ENCODE measurements around the gene TBC1D2.
"Not testable (repeated sequence)": the region's sequence is repeated elsewhere in the genome, so short reads cannot be mapped to it uniquely, and the experiment has no call there.

Gene TBC1D2

DNA sequence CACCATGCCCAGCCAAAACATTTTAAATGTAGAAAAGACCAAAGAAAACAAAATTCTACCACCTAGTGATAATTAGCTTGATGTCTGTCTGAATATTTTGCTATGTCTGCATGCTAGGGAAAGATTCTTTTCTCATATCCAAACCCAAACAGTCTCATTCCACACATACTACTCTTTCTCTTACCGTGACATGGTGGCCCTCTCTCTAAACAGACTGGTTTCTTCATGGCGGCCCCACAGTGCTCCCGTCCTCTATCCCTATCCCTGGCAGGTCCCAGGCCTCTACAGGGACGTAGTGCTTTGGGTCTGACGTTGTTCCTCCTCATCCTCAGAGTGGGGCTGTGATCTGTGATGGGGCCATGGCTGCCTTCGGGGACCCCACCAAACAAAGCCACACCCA, 71.1 kb downstream of the TBC1D2 start:
- DNase-seq = no peak

- DNase-seq = no peak
Observed at GRCh38 chr9:98182889-98183599, 72.4 kb downstream of the TBC1D2 start.

DNA sequence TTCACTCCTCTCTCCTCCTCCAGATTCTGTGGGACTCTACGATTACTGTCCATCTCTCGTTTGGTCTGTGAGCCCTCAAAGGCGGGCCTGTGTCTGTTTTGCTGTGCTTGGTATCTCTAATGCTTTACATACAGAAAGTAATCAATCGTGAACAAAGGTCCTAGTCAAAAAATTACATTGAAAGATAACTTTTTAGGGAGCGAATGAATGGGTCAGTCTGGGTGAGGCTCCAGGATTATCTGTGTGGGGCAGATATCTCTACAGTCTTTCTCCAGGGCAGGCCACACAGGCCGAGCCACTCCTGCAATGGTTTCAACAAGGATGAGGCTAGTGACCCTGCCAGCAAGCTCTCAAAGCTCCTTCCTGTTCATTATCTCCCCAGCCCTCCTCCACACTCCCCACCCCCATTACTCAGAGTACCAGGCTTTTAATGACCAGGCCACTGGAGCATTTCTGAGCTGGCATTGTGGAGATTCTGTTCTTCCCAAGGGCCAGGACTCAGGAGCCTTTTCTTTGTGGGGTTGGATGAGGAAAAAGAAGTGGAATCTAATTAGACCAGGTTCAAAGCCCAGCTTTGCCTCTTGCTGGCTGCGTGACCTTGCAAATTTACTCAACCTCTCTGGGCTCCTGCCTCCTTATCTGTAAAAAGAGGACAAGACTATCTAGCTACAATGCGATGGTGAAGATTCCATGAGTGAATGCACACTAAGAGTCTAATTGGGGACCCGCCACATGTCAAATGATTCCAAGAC, 73.2 kb downstream of the TBC1D2 start:
- DNase-seq = peak; percentile 53

- no peak for DNase-seq
Observed at GRCh38 chr9:98181746-98182068, 73.7 kb downstream of the TBC1D2 start.

DNA sequence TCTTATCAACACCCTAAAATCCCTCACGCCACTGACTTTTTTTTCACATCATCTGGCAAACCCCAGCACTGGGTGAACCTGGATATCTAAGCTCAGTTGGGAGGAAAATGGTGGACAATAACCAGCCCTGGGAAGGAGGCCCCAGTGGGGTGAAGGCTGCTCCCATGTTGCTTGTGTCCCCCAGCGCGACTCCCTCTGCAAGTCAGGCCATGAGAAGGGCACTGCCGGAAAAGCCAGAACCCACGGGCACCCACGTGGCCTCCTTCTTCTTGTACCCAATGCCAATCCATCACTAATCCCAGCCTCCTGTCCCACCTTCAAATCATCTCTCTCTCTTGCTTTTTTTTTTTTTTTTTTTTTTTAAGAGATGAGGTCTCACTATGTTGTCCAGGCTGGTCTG, 74.5 kb downstream of the TBC1D2 start:
- DNase-seq = no peak

- DNase-seq = no peak
Observed at GRCh38 chr9:98178874-98179850, 76.3 kb downstream of the TBC1D2 start.

GRCh38 chr9:98176391-98177259, 78.8 kb downstream of the TBC1D2 start:
- no peak for DNase-seq

DNA sequence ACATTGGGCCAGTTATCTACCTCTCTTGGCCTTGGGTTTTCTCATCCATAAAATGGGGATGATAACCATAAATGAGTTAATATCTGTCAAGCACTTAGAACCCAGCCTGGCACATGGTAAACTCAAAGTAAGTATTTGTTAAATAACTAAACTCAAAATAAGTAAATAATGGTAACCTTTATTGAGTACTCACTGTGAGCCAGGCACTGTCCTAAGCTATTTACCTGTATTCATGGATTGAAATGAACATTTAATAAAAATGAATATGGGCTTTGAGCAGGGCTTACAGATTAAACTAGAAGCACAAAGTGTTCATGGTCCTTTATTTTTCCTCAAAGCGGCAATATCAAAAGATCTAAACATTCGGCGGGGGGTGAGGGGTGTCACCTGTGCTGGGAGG, 79.7 kb downstream of the TBC1D2 start:
- no peak for DNase-seq

DNA sequence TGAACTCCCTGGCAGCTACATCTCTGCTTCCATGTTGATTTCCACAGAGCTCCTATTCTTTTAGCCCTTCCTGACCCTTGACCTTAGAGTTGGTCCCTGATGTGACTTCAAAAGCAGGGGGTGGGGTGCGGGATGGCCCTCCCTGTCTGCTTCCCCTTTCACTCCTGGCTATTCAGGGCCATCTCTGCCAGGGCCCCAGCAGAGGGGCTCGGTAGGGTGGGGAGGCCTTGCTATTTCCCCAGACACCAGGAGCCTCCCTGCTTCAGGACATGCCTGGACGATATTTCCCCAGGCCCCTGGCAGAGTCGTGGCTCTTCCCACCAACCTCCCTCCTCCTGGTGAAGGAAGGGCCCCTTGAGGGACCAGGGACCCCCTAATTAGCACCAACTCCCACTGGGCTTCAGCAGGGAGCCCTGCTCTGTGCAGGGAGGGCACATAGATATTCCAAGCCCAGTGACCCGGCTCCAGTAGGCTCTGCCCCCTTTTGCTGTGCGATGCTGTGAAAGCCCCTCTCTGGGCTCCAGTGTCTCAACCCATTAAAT, 80.3 kb downstream of the TBC1D2 start:
- no peak for DNase-seq

GRCh38 chr9:98174502-98174918, 80.9 kb downstream of the TBC1D2 start:
- not testable (repeated sequence) for DNase-seq

DNA sequence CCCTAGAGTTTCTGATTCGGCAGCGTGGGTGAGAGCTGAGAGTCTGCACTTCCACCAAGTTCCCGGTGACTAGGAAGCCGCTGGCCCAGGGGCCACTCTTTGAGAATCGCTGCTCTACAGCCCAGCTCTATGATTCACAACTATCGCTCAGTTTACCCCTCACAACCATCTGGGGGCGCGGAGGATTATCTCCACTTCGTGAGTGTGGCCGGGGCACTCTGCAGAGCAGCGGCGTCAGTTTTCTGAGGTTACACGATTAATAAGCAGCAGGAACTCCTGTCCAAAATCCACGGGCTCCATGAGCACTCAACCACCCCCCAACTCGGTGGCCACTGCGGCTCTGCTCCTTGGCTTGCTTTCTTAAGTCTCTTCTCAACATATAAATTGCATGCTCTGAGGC, 82.3 kb downstream of the TBC1D2 start:
- no peak for DNase-seq

- DNase-seq = peak; percentile 94
Observed at GRCh38 chr9:98172604-98173003, 82.8 kb downstream of the TBC1D2 start.

DNA sequence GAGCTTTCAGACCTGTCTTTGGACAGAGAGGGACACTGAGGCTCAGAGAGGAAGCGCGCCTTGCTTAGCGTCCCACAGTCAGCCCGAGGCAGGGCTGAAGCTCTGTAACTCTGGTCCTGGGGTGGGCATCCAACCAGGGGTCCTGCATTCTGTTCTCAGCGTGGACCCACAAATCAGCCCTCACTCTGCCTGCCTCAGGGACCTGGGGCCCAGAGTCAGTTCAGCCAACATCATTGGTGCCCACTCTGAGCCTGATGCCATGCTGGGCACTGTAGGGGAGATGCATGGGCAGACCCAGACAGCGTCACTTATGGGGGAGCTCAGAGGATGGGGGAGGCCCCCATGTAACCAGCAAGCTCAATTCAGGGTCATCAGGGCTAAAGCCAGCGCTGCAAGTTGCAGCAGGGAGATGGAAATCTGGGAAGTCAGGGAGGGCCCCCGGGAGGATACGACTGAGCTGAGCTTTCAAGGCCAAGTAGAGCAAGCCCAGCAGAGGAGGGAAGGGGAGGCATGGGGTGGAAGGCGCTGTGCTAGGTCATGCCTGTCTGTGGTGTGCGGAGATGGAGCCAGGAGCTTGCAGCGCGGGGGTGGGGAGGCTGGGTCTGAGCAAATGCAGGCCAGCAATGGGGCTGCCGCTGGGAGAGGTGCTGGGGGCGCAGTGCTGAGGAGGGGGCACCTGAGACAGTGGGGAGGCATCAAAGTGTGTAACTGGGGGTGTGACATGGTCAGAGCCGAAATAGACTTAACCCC, 84.1 kb downstream of the TBC1D2 start:
- DNase-seq = no peak

DNA sequence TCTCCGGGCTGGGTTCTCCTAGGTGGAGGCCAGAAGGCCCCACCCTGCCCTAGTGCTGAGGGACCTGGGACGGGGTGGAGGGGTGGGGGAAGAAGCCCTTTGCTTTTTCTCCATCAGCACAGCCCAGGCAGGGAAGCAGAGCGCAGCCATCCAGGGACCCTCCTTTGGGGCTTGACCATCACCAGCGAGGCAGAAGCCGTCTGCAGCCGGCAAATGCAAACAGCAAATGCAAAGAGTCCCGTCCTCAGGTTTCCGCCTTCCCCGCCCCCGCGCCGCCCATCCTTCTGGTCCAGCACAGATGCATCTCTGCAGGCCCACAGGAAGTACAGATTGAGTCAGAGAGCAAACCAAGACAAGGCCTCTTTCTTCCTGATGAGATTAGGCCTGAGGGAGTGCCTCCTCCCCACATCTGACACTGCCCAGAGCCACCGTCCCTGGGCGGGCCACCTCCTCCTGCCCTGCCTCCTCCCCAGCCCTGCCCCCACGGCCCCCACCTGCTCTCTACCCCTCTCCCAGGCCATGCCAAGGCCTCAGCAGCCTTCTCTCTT, 86.4 kb downstream of the TBC1D2 start:
- no peak for DNase-seq

DNA sequence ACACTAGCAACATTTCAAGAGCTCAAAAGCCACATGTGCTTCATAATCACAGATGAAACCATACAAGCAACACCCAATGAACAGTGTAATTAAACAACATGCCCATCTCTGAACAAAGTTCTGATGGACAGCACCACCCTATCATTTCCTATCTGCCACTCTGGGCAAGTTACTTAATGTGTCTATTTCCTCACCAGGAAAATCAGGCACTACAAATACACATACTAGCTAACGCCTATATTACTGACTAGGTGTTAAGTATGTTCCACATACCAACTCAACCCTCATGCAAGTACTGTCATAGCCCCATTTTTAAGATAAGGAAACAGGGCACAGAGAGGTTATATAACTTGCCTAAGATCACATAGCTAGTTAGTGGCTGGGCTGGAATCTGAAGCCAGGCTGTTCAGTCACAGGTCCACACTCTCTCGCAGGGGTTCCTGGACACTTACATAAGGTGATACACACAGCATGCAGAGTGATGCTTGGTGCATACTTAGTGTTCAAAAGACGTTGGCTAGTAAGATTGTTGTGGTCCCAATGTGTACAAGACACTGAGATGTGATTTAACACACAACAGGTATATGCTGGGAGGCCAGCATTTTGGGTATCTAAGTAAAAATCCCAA, 87.2 kb downstream of the TBC1D2 start:
- no peak for DNase-seq

GRCh38 chr9:98164912-98165311, 90.5 kb downstream of the TBC1D2 start:
- DNase-seq = no peak

GRCh38 chr9:98162613-98163012, 92.8 kb downstream of the TBC1D2 start:
- DNase-seq = no peak

DNA sequence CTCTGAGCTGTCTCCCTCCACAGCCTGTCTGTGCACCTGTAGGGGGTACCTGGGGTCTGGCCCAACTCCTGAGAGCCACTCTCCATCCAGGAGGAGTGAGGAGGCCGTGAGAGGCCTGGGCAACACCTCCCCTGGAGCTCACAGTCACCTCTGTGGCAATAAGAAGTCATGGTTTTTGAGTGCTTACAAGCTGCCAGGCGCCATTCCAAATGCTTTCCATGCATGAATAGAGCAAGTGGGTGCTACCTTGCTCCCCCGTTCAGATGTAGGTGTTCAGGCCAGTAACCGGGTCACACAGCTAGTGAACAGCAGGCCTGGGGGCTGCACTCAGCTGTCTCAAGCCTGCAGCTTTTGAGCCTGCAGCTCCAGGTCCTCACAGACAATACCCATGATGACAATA, 93.6 kb downstream of the TBC1D2 start:
- DNase-seq = no peak

DNA sequence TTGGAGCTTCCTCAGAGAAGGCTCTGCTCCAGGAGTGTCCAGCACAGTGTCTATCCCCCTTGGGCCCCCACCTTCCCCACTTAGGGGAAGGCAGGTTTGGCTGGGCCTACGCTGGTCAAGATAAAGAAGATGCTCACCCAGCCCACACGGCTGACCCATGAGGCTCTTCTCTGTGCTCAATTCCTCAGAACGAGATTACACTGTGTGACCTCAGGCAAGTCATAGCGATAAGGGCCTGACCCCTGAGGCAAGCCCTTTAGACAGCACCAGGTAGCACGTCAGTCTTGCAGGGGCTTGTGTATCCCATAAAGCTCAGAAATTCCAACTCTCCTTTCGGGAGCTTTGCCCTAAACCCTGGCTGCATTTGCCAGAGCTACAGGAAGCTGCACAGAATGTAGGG, 95.7 kb downstream of the TBC1D2 start:
- DNase-seq = no peak

DNA sequence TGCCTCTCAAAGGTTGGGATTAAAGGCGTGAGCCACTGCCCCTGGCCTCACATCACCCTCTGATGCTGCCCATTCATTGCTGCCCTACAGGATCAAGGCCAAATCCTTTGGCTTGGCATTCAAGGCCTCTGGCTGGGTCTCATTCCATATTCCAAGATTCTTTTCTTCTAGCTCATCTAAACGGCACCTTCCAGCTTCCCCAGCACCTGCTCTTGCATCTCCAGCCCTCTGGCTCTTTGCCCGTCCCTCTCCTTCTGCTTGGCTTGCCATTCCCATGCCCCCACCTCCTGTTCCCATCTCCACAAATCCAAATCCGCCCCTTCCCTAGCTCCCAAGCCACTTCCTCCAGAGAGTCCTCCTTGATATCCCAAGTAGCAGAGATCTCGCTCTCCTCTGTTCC, 96.1 kb downstream of the TBC1D2 start:
- DNase-seq = no peak
